Loucy (cell line): ENCODE data around the gene CCNI.

Experiments used
- H2AFZ ChIP-seq: fragments of 200-600 bp; sonication (generic); 2 replicates; pipeline ENCODE4 v1.6.0; 2016; ENCODE audit warnings: antibody characterized with exemption, mild to moderate bottlenecking, low read length, moderate library complexity
- H3F3A ChIP-seq: fragments of 200-600 bp; 2 replicates; pipeline ENCODE4 v1.6.0; 2016; ENCODE audit warnings: antibody characterized with exemption, low read depth, mild to moderate bottlenecking
- H3K27me3 ChIP-seq: fragments of 200-600 bp; sonication (generic); 2 replicates; pipeline ENCODE4 v1.6.1; 2014; ENCODE audit warnings: low read length, mild to moderate bottlenecking; ENCODE audit not compliant: insufficient read depth, poor library complexity, severe bottlenecking
- H3K36me3 ChIP-seq: fragments of 200-600 bp; sonication (generic); 2 replicates; pipeline ENCODE4 v1.6.1; 2016; ENCODE audit warnings: low read length; ENCODE audit not compliant: insufficient read depth
- H3K4me1 ChIP-seq: fragments of 200-600 bp; sonication (generic); 2 replicates; pipeline ENCODE4 v1.5.1; 2014; ENCODE audit warnings: low read length, mild to moderate bottlenecking; ENCODE audit not compliant: insufficient read depth, poor library complexity, severe bottlenecking
- H3K4me2 ChIP-seq: fragments of 200-600 bp; sonication (generic); 2 replicates; pipeline ENCODE4 v1.6.0; 2014; ENCODE audit warnings: antibody characterized with exemption, low read length, low read depth, mild to moderate bottlenecking; ENCODE audit not compliant: poor library complexity, severe bottlenecking
- H3K4me3 ChIP-seq: fragments of 200-600 bp; sonication (generic); 2 replicates; pipeline ENCODE4 v1.5.1; 2014; ENCODE audit warnings: low read length, mild to moderate bottlenecking, mixed read lengths; ENCODE audit not compliant: poor library complexity, severe bottlenecking
- H3K79me2 ChIP-seq: fragments of 200-600 bp; sonication (generic); 2 replicates; pipeline ENCODE4 v1.6.1; 2014; ENCODE audit warnings: low read length; ENCODE audit not compliant: insufficient read depth
- H3K9ac ChIP-seq: fragments of 200-600 bp; sonication (generic); 2 replicates; pipeline ENCODE4 v1.6.0; 2014; ENCODE audit warnings: mild to moderate bottlenecking, low read depth, low read length, moderate library complexity; ENCODE audit not compliant: poor library complexity, severe bottlenecking
- H3K9me2 ChIP-seq: fragments of 200-600 bp; sonication (generic); replicated peaks from 2 replicates; pipeline ENCODE4 v1.6.1; 2016; ENCODE audit warnings: low read depth, low read length, mixed read lengths
- H3K9me3 ChIP-seq: fragments of 200-600 bp; sonication (generic); 2 replicates; pipeline ENCODE4 v1.6.1; 2014; ENCODE audit warnings: mild to moderate bottlenecking, antibody characterized with exemption, low read length, low read depth; ENCODE audit not compliant: insufficient read depth
- H4K20me1 ChIP-seq: fragments of 200-600 bp; sonication (generic); 2 replicates; pipeline ENCODE4 v1.6.0; 2014; ENCODE audit warnings: antibody characterized with exemption, low read length, mild to moderate bottlenecking; ENCODE audit not compliant: insufficient read depth, poor library complexity, severe bottlenecking
- CTCF ChIP-seq: fragments of 200-600 bp; sonication (generic); conservative IDR thresholded peaks from 2 replicates; pipeline ENCODE4 v1.5.1; 2014; ENCODE audit warnings: mild to moderate bottlenecking, antibody characterized with exemption, low read length
- EZH2phosphoT487 ChIP-seq: fragments of 200-600 bp; IDR thresholded peaks from 2 replicates; pipeline ENCODE4 v1.6.1; 2018; ENCODE audit warnings: antibody characterized with exemption, mild to moderate bottlenecking, moderate library complexity, borderline replicate concordance

Gene CCNI

DNA sequence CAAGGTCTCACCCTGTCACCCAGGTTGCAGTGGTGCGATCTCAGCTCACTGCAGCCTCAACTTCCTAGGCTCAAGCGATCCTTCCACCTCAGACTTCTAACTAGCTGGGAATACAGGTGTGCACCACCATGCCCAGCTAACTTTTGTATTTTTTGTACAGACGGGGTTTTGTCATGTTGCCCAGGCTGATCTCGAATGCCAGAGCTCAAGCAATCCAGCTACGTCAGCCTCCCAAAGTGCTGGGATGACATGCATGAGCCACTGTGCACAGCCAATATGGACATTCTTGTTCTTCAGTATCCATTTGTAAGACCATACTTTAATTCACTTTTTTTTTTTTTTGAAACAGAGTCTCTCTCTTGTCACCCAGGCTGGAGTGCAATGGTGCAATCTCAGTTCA is 3.5 kb upstream of the CCNI start:
- Histone ChIP-seq H2AFZ (no peak overlapping the region), H3K79me2 (peaks cover 37% of the 10 kb centered on the region), H3K9me2 (no peaks in the 10 kb centered on the region), H4K20me1 (peaks cover 4% of the 10 kb centered on the region), H3K27me3 (peaks cover 4% of the 10 kb centered on the region), H3K9me3 (no peaks in the 10 kb centered on the region), H3K36me3 (no peaks in the 10 kb centered on the region), H3F3A (0 out of 2 replicates have a peak, but pooled peaks cover 5% of the 10 kb centered on the region), H3K4me2 (peak overlapping the region; percentile 27), H3K9ac (no peak overlapping the region), H3K4me1 (peaks cover 29% of the 10 kb centered on the region), H3K4me3 (no peak overlapping the region)
- TF ChIP-seq EZH2phosphoT487: no peak
- no peak for TF ChIP-seq CTCF

DNA sequence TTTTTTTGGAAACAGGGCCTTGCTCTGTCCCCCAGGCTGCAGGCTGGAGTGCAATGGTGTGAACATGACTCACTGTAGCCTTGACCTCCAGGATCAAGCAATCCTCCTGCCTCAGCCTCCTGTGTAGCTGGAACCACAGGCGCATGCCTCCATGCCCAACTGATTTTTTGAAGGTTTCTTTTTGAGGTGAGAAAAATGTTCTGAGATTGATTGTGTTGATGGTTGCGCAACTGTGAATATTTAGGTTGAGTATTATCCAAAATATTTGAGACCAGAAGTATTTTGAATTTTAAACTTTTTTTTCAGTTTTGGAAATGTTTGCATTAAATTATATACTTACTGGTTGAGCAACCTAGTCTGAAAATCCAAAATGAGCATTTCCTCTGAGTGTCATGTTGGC is 2.6 kb upstream of the CCNI start:
- Histone ChIP-seq H3K4me2 (peak overlapping the region; percentile 45), H2AFZ (no peak overlapping the region), H4K20me1 (peaks cover 13% of the 10 kb centered on the region), H3K36me3 (no peaks in the 10 kb centered on the region), H3F3A (0 out of 2 replicates have a peak, but pooled peaks cover 5% of the 10 kb centered on the region), H3K9me3 (no peaks in the 10 kb centered on the region), H3K4me1 (peaks cover 38% of the 10 kb centered on the region), H3K4me3 (no peak overlapping the region), H3K79me2 (peaks cover 46% of the 10 kb centered on the region), H3K9ac (no peak overlapping the region), H3K27me3 (peaks cover 4% of the 10 kb centered on the region), H3K9me2 (no peaks in the 10 kb centered on the region)
- TF ChIP-seq EZH2phosphoT487 (no peak), CTCF (no peak)

- no peaks in the 10 kb centered on the region for H3K36me3 ChIP-seq
- H3K9ac ChIP-seq: peak overlapping the region; percentile 99
- H3K4me1 ChIP-seq: peaks cover 42% of the 10 kb centered on the region
- H3F3A ChIP-seq: 0 out of 2 replicates have a peak, but pooled peaks cover 5% of the 10 kb centered on the region
- H2AFZ ChIP-seq: no peak overlapping the region; the same call in 1 of the 2 replicates
- TF ChIP-seq CTCF (no peak), EZH2phosphoT487 (no peak)
- H3K9me3 ChIP-seq: no peaks in the 10 kb centered on the region
- H3K4me3 ChIP-seq: peak overlapping the region; percentile 86
- peaks cover 59% of the 10 kb centered on the region for H3K79me2 ChIP-seq
- H3K9me2 ChIP-seq: no peaks in the 10 kb centered on the region
- H3K27me3 ChIP-seq: peaks cover 4% of the 10 kb centered on the region
- peak overlapping the region; percentile 94 for H3K4me2 ChIP-seq
- H4K20me1 ChIP-seq: peaks cover 27% of the 10 kb centered on the region
These were observed 1.3 kb upstream of the CCNI start for GRCh38 chr4:77076889-77077635.
